CD4-positive, alpha-beta T cell treated with Interleukin-6 at 100 ng/mL for 8 hours (primary cell): Measurements from ENCODE around the gene LPIN2.
"Not testable (repeated sequence)": the region's sequence is repeated elsewhere in the genome, so short reads cannot be mapped to it uniquely, and the experiment has no call there.

Experiments
- DNase-seq: peaks from one replicate; pipeline ENCODE4 v3.0.0-alpha.2; 2020; ENCODE audit warnings: mixed read lengths, low spot score

Gene LPIN2

GRCh38 chr18:3007491-3007890, 5.5 kb downstream of the LPIN2 start:
- no peak for DNase-seq

- DNase-seq = no peak
Measured at GRCh38 chr18:3005462-3005861, 7.5 kb downstream of the LPIN2 start.

DNA sequence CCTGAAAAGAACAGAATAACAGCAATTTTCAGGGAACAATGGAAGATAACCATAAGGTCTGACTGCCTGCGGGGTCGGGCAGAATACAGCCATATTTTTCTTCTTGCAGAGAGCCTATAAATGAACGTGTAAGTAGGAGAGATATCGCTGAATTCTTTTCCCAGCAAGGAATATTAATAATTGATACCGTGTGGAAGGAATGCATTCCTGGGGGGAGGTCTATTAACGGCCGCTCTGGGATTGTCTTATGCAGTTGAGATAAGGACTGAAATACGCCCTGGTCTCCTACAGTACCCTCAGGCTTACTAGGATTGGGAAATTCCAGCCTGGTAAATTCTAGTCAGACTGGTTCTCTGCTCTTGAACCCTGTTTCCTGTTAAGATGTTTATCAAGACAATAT, 9.2 kb downstream of the LPIN2 start:
- DNase-seq = not testable (repeated sequence)

GRCh38 chr18:3002732-3003131, 10.2 kb downstream of the LPIN2 start:
- DNase-seq = no peak

GRCh38 chr18:2998644-2999043, 14.3 kb downstream of the LPIN2 start:
- no peak for DNase-seq

- DNase-seq = no peak
Measured at GRCh38 chr18:2997846-2998564, 14.9 kb downstream of the LPIN2 start.

DNA sequence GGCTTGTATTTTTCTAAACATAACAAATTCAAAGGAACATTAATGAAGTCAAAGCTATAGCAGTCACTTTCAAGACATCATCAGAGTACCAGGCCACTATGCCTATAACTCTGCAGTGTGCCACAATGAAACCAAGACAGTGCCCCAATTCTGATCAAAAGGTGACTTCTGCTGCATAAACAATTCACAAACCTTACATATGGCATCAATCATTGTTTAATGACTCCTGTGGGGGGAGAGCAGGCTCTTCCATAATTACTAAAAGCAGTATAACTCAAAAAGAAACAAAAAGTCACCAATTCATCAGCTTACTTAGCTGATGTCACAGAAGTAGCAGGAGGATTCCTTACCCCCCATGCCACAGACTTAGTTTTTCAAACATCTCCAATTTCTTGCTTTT, 15.5 kb downstream of the LPIN2 start:
- no peak for DNase-seq

DNA sequence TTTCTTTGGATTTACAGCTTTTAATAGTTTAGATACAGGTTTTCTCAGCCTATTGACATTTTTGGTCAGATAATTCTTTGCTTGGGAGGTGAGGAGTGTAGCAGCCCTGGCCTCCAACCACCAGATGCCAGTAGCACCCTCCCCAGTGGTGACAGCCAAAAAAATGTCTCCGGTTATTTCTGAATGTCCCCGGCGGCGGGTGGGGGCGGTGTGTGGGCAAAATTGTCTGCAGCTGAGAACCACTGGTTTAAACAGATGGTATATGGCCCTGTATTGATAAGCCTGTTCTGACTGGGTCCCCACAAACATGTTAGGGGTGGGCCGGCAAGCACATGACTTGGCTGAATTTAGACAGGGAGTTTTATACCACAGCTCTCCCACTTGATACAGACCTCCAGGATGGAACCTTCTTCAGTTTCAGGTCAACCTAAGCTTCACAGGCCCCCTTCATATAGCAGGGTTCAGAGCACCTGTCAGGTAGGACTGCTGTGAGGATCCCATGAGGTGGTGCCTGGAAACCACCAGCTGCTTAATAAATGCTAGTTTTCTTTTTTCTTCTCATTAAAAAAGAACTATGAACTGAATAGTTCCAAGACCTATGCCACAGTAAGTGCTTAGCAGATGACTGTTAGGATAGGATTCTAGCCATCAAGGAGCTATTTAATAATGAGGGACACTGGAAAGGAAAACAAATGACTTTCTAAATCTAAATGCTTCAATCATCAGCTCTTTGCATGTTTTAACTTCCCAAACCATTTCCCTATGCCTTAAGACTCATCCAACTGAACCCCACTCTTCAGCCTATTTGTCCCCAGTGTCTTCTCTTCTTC, 18.1 kb downstream of the LPIN2 start:
- peak; percentile 76 for DNase-seq

DNA sequence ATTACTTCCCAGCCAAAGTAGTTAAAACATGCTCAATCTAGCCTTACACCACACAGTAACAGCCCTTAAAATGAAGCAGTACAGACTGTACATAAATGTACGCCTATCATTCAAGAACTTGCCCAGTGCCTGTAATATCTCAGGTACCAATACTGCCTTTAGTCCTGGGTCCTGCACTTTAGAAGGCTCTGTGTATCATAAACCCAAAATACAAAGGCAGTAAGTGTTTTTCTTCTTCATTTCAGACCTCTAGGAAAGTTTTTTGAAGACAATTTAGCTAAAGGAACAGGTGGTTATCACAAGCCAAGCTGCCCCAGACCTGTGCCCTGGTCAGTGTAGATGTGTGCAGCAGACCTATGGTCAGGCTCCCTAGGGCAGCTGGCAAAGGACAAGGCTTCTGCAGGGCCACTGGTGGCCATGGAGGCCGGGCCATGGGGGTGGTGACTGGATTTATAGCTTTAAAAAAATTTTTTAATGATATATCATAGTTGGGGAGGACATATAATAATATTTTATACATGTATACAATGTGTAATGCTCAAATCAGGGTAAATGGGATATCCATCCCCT, 18.8 kb downstream of the LPIN2 start:
- no peak for DNase-seq

GRCh38 chr18:2992995-2993877, 19.7 kb downstream of the LPIN2 start:
- DNase-seq = no peak

GRCh38 chr18:2990956-2991640, 21.8 kb downstream of the LPIN2 start:
- no peak for DNase-seq

DNA sequence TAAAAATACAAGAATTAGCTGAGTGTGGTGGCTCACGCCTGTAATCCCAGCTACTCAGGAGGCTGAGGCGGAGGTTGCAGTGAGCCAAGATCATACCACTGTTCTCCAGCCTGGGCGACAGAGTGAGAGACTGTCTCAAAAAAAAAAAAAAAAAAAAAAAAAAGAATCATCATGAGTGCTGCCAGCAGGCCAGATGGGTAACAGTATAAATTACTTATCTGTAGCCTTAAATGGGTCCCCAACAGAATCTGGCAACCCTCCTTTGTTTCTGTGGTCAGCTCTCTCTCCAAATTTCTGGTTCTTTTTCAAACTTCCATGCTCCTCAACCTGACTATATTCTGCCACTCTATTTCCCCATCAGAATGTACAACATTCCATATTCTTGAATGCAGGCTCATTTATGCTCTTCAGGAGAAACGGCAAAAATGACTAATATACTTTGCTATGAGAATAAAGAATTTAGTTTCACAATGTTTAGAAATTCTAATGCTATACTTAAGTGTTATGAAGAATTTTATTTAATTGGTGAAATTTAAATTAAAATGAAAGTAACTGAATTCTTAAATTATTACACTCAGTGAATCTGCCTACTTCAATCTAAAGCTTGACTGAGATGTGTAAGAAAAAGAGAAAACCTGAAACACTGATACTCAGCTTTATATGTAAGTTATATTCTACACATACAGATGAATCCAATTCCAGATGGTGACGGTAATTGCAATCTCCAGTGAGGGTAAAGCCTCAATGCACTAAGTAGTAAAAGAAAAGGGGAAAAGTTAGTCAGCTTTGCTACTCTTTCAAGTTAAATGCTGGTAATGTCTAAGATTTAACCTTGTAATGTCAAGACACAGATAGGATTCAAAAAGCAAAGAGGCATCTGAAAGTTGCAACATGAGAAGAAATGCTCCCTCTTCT, 24.8 kb downstream of the LPIN2 start:
- no peak for DNase-seq

GRCh38 chr18:2986150-2986865, 26.6 kb downstream of the LPIN2 start:
- DNase-seq = no peak

- DNase-seq = peak; percentile 66
Measured at GRCh38 chr18:2985628-2986027, 27.3 kb downstream of the LPIN2 start.

- no peak for DNase-seq
Measured at GRCh38 chr18:2984703-2985261, 28.2 kb downstream of the LPIN2 start.

- DNase-seq = no peak
Measured at GRCh38 chr18:2984091-2984490, 28.9 kb downstream of the LPIN2 start.

GRCh38 chr18:2983296-2983695, 29.6 kb downstream of the LPIN2 start:
- DNase-seq = no peak

- peak; percentile 36 for DNase-seq
Measured at GRCh38 chr18:2982452-2983269, 30.3 kb downstream of the LPIN2 start.

- no peak for DNase-seq
Measured at GRCh38 chr18:2982022-2982421, 30.9 kb downstream of the LPIN2 start.
